HCT116 (cell line): Measurements from ENCODE around the gene EHBP1. TPM values are rescaled to one million over a fixed set of nuclear protein-coding genes. Genes with fewer than 3 reads are reported as not detected.

Experiments used
- ATAC-seq: fragments of 200-7000 bp; cut with Tn5 transposase; 2 replicates; pipeline ENCODE4 v1.9.1; 2020; ENCODE audit warnings: mild to moderate bottlenecking, moderate library complexity
- BruUV-seq: library from RNA; stranded (reverse); fragments of 400-500 nt; replicated peaks from 2 replicates; lab custom pipeline; 2021; lab: Mats Ljungman, UMichigan
- CTCF ChIA-PET: fragments of 300-600 bp; sonication (Branson Sonifier 250); formaldehyde crosslinking; loops from one replicate; lab custom pipeline; 2021; ENCODE audit warnings: antibody characterized with exemption; lab: Charles Lee
- POLR2A ChIA-PET: fragments of 300-600, 350-600 bp; sonication (Branson Sonifier 250); formaldehyde crosslinking; loops from one replicate; lab custom pipeline; 2021; ENCODE audit warnings: antibody characterized with exemption; lab: Charles Lee
- RAD21 ChIA-PET, 2 experiments: fragments of 300-600 bp; sonication (Branson Sonifier 250); formaldehyde crosslinking; loops; one replicate each; lab custom pipeline; 2023; ENCODE audit warnings: low total read pairs in 2 of 2; ENCODE audit not compliant: uncharacterized antibody in 2 of 2, unreplicated experiment in 2 of 2, low non-redundant PET in 1 of 2; lab: Charles Lee
- DNase-seq: peaks from one replicate; pipeline ENCODE4 v3.0.0-alpha.2; 2010; ENCODE audit warnings: low read depth, low spot score
- H2AFZ ChIP-seq: fragments of 200-600 bp; shearing (Covaris generic), sonication (generic); 2 replicates; pipeline ENCODE4 v1.6.1; 2017; ENCODE audit warnings: low read depth, mixed run types, mixed read lengths, antibody characterized with exemption, low read length; ENCODE audit not compliant: poor library complexity, severe bottlenecking
- H3K27ac ChIP-seq: 2 replicates; pipeline ENCODE4 v1.5.1; 2012; ENCODE audit warnings: low read depth, low read length
- H3K27me3 ChIP-seq: fragments of 200-600 bp; sonication (generic); 2 replicates; pipeline ENCODE4 v1.6.1; 2016; ENCODE audit warnings: mixed run types, low read length, mixed read lengths; ENCODE audit not compliant: insufficient read depth
- H3K36me3 ChIP-seq, 2 experiments: fragments of 200-500 bp in 1 of 2; fragments of 200-600 bp in 1 of 2; sonication (Bioruptor generic) in 1 of 2; sonication (generic) in 1 of 2; 2 replicates each; pipeline versions ENCODE4 v1.5.1 to v1.6.1; 2014 to 2016; ENCODE audit warnings: low read length in 2 of 2, inconsistent platforms in 1 of 2, mixed read lengths in 1 of 2, mixed run types in 1 of 2; ENCODE audit not compliant: insufficient read depth in 2 of 2, control insufficient read depth in 1 of 2
- H3K4me1 ChIP-seq, 2 experiments: fragments of 200-600 bp in 1 of 2; sonication (generic) in 1 of 2; 2 replicates each; pipeline versions ENCODE4 v1.5.1 to v1.6.1; 2012 to 2017; ENCODE audit warnings: low read length in 2 of 2, inconsistent platforms in 1 of 2, mild to moderate bottlenecking in 1 of 2, mixed read lengths in 1 of 2, mixed run types in 1 of 2, moderate library complexity in 1 of 2; ENCODE audit not compliant: insufficient read depth in 2 of 2, control insufficient read depth in 1 of 2
- H3K4me2 ChIP-seq: fragments of 200-600 bp; sonication (generic); 2 replicates; pipeline ENCODE4 v1.6.1; 2017; ENCODE audit warnings: mixed run types, low read length, mixed read lengths
- H3K4me3 ChIP-seq, 2 experiments: fragments of 200-600 bp in 1 of 2; sonication (generic) in 1 of 2; replicated peaks in 1 of 2; 2 replicates each; pipeline ENCODE4 v1.5.1; 2011 to 2016; ENCODE audit warnings: low read length in 2 of 2, control low read depth in 1 of 2, low read depth in 1 of 2, mild to moderate bottlenecking in 1 of 2, mixed read lengths in 1 of 2, mixed run types in 1 of 2
- H3K79me2 ChIP-seq: fragments of 200-600 bp; sonication (generic); 2 replicates; pipeline ENCODE4 v1.6.1; 2017; ENCODE audit warnings: mild to moderate bottlenecking, mixed run types, low read length, moderate library complexity, mixed read lengths; ENCODE audit not compliant: insufficient read depth
- H3K9ac ChIP-seq: fragments of 200-600 bp; sonication (generic); 2 replicates; pipeline ENCODE4 v1.6.1; 2016; ENCODE audit warnings: low read length, mixed read lengths
- H3K9me2 ChIP-seq: fragments of 200-600 bp; sonication (generic), shearing (Covaris generic); 2 replicates; pipeline ENCODE4 v1.6.1; 2017; ENCODE audit warnings: mixed run types, mild to moderate bottlenecking, moderate library complexity; ENCODE audit not compliant: insufficient read depth
- H3K9me3 ChIP-seq, 2 experiments: fragments of 200-500 bp in 1 of 2; fragments of 200-600 bp in 1 of 2; sonication (Bioruptor generic) in 1 of 2; sonication (generic) in 1 of 2; 2 replicates each; pipeline ENCODE4 v1.6.1; 2014 to 2017; ENCODE audit warnings: low read length in 2 of 2, mixed read lengths in 2 of 2, inconsistent platforms in 1 of 2, low read depth in 1 of 2, mild to moderate bottlenecking in 1 of 2, mixed run types in 1 of 2, moderate library complexity in 1 of 2; ENCODE audit not compliant: control insufficient read depth in 1 of 2, insufficient read depth in 1 of 2
- H4K20me1 ChIP-seq: fragments of 200-600 bp; sonication (generic), shearing (Covaris generic); 2 replicates; pipeline ENCODE4 v1.6.1; 2017; ENCODE audit warnings: mixed run types, mild to moderate bottlenecking, moderate library complexity; ENCODE audit not compliant: insufficient read depth
- CBX3 ChIP-seq: IDR thresholded peaks from 2 replicates; pipeline ENCODE4 v1.6.1; 2012; ENCODE audit warnings: low read depth
- CEBPB ChIP-seq: IDR thresholded peaks from 2 replicates; pipeline ENCODE4 v1.6.1; 2012; ENCODE audit warnings: low read depth
- EGR1 ChIP-seq: IDR thresholded peaks from 2 replicates; pipeline ENCODE4 v1.6.1; 2012; ENCODE audit warnings: low read depth
- ELF1 ChIP-seq: IDR thresholded peaks from 2 replicates; pipeline ENCODE4 v1.6.1; 2012; ENCODE audit warnings: low read depth, borderline replicate concordance
- FOSL1 ChIP-seq: IDR thresholded peaks from 2 replicates; pipeline ENCODE4 v1.6.1; 2012; ENCODE audit warnings: low read depth
- JUND ChIP-seq: IDR thresholded peaks from 2 replicates; pipeline ENCODE4 v1.6.1; 2012
- POLR2A ChIP-seq: IDR thresholded peaks from 2 replicates; pipeline ENCODE4 v1.7.0; 2011; ENCODE audit warnings: borderline replicate concordance; ENCODE audit not compliant: insufficient read depth, insufficient read length; ENCODE audit errors: extremely low read depth
- RAD21 ChIP-seq: IDR thresholded peaks from 2 replicates; pipeline ENCODE4 v1.6.1; 2012; ENCODE audit warnings: low read depth, mild to moderate bottlenecking
- SIN3A ChIP-seq: IDR thresholded peaks from 2 replicates; pipeline ENCODE4 v1.6.1; 2012; ENCODE audit warnings: low read depth
- SP1 ChIP-seq: IDR thresholded peaks from 2 replicates; pipeline ENCODE4 v1.6.1; 2012; ENCODE audit warnings: low read depth
- TCF7L2 ChIP-seq: IDR thresholded peaks from 2 replicates; pipeline ENCODE4 v1.7.0; 2011; ENCODE audit warnings: borderline replicate concordance, inconsistent platforms; ENCODE audit not compliant: insufficient read depth, insufficient read length; ENCODE audit errors: extremely low read depth
- ZFX ChIP-seq: fragments of 450-650 bp; IDR thresholded peaks from 2 replicates; pipeline ENCODE4 v1.6.1; 2017
- intact Hi-C: fragments of 100-400 bp; cut with micrococcal nuclease; formaldehyde crosslinking; loops from 2 replicates; pipeline ENCODE4 v1.10.0; 2022
- total RNA-seq: library from RNA; stranded (reverse); gene quantifications from one replicate; pipeline ENCODE4 v1.2.1, GENCODE V29; 2021; ENCODE audit not compliant: unreplicated experiment
- TF ChIP-seq, protein P1 (sequence below): IDR thresholded peaks from 2 replicates; pipeline ENCODE4 v1.6.1; 2011; ENCODE audit warnings: mild to moderate bottlenecking, low read length, moderate library complexity; ENCODE audit not compliant: insufficient replicate concordance; ENCODE audit errors: extremely low read depth

EHBP1 gene
- total RNA-seq, 1 experiment from 2014 or later, result 89.9 TPM

DNA sequence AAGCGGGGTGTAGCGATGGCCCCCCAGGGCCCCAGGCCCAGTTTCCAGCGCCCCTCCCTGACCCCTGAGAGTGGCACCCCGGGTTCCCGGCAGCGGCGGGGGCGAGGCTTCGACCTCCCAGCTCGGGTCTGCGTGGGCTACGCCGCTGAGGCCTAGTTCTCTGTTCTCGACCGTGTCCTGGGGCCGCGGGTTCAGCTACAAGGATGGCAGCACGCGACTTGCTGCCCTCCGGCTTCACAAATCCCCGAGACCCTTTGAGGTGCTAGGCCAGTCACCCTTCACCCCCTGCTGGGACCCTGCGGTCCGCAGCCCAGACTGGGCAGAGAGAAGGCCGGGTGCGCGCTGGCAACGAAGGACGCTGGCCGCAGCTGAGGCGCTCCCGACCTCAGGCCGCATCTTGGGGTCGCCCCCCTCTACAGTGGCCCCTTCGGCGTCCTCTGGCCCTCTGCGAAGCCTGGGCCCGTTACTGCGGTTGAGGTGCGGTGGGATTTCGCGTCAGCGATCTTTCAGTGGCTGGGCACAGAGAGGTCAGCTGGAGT lies 346.4 kb downstream of the EHBP1 start:
- Histone ChIP-seq H3K9ac (peak overlapping the region; percentile 98), H3K27ac (no peak overlapping the region; the same call in 1 of the 2 replicates)
- CTCF ChIA-PET, result no interaction called here

More for the DNA sequence above, 346.4 kb downstream of the EHBP1 start:
- Histone ChIP-seq H3K4me1 (peaks cover 4 to 18% of the 10 kb centered on the region in 2 experiments; a peak in 2 of 4 replicates), H3K9me2 (no peaks in the 10 kb centered on the region), H3K9me3 (no peaks in the 10 kb centered on the region), H3K4me2 (peak overlapping the region; percentile 98), H3K79me2 (peaks cover 13% of the 10 kb centered on the region; the same call in 1 of the 2 replicates), H4K20me1 (no peaks in the 10 kb centered on the region), H3K27me3 (no peaks in the 10 kb centered on the region), H3K4me3 (peak overlapping the region; percentile 97 to 99), H3K36me3 (peaks cover 4 to 9% of the 10 kb centered on the region in 2 experiments; a peak in 2 of 4 replicates), H2AFZ (no peak overlapping the region)
- intact Hi-C loops, result no loop called here
- TF ChIP-seq RAD21 (no peak), EGR1 (no peak), SP1 (no peak), ELF1 (no peak), CBX3 (no peak), ZFX (no peak), CEBPB (no peak), FOSL1 (no peak), SIN3A (no peak), POLR2A (no peak), TCF7L2 (no peak), JUND (no peak)
- TF ChIP-seq, protein P1, sequence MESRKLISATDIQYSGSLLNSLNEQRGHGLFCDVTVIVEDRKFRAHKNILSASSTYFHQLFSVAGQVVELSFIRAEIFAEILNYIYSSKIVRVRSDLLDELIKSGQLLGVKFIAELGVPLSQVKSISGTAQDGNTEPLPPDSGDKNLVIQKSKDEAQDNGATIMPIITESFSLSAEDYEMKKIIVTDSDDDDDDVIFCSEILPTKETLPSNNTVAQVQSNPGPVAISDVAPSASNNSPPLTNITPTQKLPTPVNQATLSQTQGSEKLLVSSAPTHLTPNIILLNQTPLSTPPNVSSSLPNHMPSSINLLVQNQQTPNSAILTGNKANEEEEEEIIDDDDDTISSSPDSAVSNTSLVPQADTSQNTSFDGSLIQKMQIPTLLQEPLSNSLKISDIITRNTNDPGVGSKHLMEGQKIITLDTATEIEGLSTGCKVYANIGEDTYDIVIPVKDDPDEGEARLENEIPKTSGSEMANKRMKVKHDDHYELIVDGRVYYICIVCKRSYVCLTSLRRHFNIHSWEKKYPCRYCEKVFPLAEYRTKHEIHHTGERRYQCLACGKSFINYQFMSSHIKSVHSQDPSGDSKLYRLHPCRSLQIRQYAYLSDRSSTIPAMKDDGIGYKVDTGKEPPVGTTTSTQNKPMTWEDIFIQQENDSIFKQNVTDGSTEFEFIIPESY, result no peak
- DNase-seq (no peak), ATAC-seq (no peak)
- POLR2A ChIA-PET, result no interaction called here
- BruUV-seq, result no TSS peak
- RAD21 ChIA-PET, result no interaction called here
